GM23338 (cell line): Measurements from ENCODE around the gene CCT6A. TPM values are rescaled to one million over a fixed set of nuclear protein-coding genes. Genes with fewer than 3 reads are reported as not detected.

Experiments used
- ATAC-seq: fragments of 200-7000 bp; cut with Tn5 transposase; 3 replicates; pipeline ENCODE4 v1.9.1; 2020
- DNase-seq: peaks from one replicate; pipeline ENCODE4 v3.0.0-alpha.2; 2015; ENCODE audit warnings: low spot score
- H2AFZ ChIP-seq: fragments of 200-600 bp; sonication (generic); 2 replicates; pipeline ENCODE4 v1.8.0; 2016; ENCODE audit warnings: antibody characterized with exemption, mild to moderate bottlenecking, moderate library complexity
- H3F3A ChIP-seq: fragments of 200-600 bp; sonication (generic); replicated peaks from 2 replicates; pipeline ENCODE4 v1.8.0; 2017; ENCODE audit warnings: antibody characterized with exemption, mixed run types, low read depth
- H3K27ac ChIP-seq: fragments of 200-600 bp; sonication (generic); 2 replicates; pipeline ENCODE4 v1.6.1; 2016; ENCODE audit warnings: low read depth
- H3K27me3 ChIP-seq: fragments of 200-600 bp; sonication (generic); 2 replicates; pipeline ENCODE4 v1.8.0; 2016; ENCODE audit warnings: mild to moderate bottlenecking, mixed run types, moderate library complexity; ENCODE audit not compliant: insufficient read depth
- H3K36me3 ChIP-seq: fragments of 200-600 bp; sonication (generic); 2 replicates; pipeline ENCODE4 v1.8.0; 2016; ENCODE audit warnings: mild to moderate bottlenecking; ENCODE audit not compliant: insufficient read depth
- H3K4me1 ChIP-seq: fragments of 200-600 bp; sonication (generic); 2 replicates; pipeline ENCODE4 v1.8.0; 2016; ENCODE audit warnings: mild to moderate bottlenecking, moderate library complexity; ENCODE audit not compliant: insufficient read depth
- H3K4me2 ChIP-seq: fragments of 200-600 bp; sonication (generic); 2 replicates; pipeline ENCODE4 v1.7.1; 2017; ENCODE audit warnings: mixed run types
- H3K4me3 ChIP-seq: fragments of 200-600 bp; sonication (generic); 2 replicates; pipeline ENCODE4 v1.6.1; 2016; ENCODE audit warnings: mixed run types
- H3K79me2 ChIP-seq: fragments of 200-600 bp; sonication (generic); replicated peaks from 2 replicates; pipeline ENCODE4 v1.8.0; 2017; ENCODE audit warnings: mild to moderate bottlenecking; ENCODE audit not compliant: insufficient read depth
- H3K9me2 ChIP-seq: fragments of 200-600 bp; sonication (generic); 2 replicates; pipeline ENCODE4 v1.8.0; 2017; ENCODE audit not compliant: insufficient read depth
- H4K20me1 ChIP-seq: fragments of 200-600 bp; sonication (generic); replicated peaks from 2 replicates; pipeline ENCODE4 v1.8.0; 2017; ENCODE audit warnings: mild to moderate bottlenecking; ENCODE audit not compliant: insufficient read depth
- H3K27ac Mint-ChIP-seq: 2 replicates; pipeline ENCODE4 v1.8.0; 2020; ENCODE audit warnings: inconsistent platforms, mild to moderate bottlenecking, moderate library complexity, mixed read lengths
- H3K27me3 Mint-ChIP-seq: 3 replicates; pipeline ENCODE4 v1.8.0; 2022; ENCODE audit warnings: low read depth, mild to moderate bottlenecking, moderate library complexity, mixed read lengths, inconsistent platforms; ENCODE audit not compliant: insufficient read depth, poor library complexity
- H3K36me3 Mint-ChIP-seq: 3 replicates; pipeline ENCODE4 v1.8.0; 2021; ENCODE audit warnings: low read depth, mild to moderate bottlenecking, inconsistent platforms, moderate library complexity, mixed read lengths
- H3K4me1 Mint-ChIP-seq: 3 replicates; pipeline ENCODE4 v1.8.0; 2020; ENCODE audit warnings: mild to moderate bottlenecking, inconsistent platforms, mixed read lengths
- H3K4me3 Mint-ChIP-seq: 3 replicates; pipeline ENCODE4 v1.8.0; 2021; ENCODE audit warnings: moderate library complexity, mild to moderate bottlenecking, inconsistent platforms, mixed read lengths
- H3K9me3 Mint-ChIP-seq: 3 replicates; pipeline ENCODE4 v1.8.0; 2020; ENCODE audit warnings: moderate library complexity, mild to moderate bottlenecking, inconsistent platforms, mixed read lengths
- CREB1 ChIP-seq: fragments of 250-450 bp; sonication (Bioruptor Pico); IDR thresholded peaks from 2 replicates; pipeline ENCODE4 v1.5.0; 2020; ENCODE audit warnings: low read depth, mild to moderate bottlenecking, moderate library complexity
- EZH2 ChIP-seq: fragments of 200-600 bp; sonication (generic); IDR thresholded peaks from one replicate; pipeline ENCODE4 v1.8.0; 2017; ENCODE audit warnings: antibody characterized with exemption, mild to moderate bottlenecking, low read depth; ENCODE audit not compliant: unreplicated experiment
- JUNB ChIP-seq: IDR thresholded peaks from one replicate; pipeline ENCODE4 v1.6.1; 2016; ENCODE audit warnings: antibody characterized with exemption; ENCODE audit not compliant: unreplicated experiment
- NANOG ChIP-seq: IDR thresholded peaks from 2 replicates; pipeline ENCODE4 v1.6.1; 2016; ENCODE audit warnings: antibody characterized with exemption, borderline replicate concordance
- POLR2AphosphoS5 ChIP-seq: IDR thresholded peaks from 2 replicates; pipeline ENCODE4 v1.6.1; 2016; ENCODE audit warnings: antibody characterized with exemption, low read depth
- STAT1 ChIP-seq: IDR thresholded peaks from one replicate; pipeline ENCODE4 v1.6.1; 2016; ENCODE audit warnings: antibody characterized with exemption; ENCODE audit not compliant: unreplicated experiment
- ZNF114 ChIP-seq: fragments of 250-450 bp; sonication (Bioruptor Pico); IDR thresholded peaks from 2 replicates; pipeline ENCODE4 v1.5.0; 2020; ENCODE audit warnings: mild to moderate bottlenecking, moderate library complexity
- ZNF331 ChIP-seq: fragments of 250-450 bp; sonication (Bioruptor Pico); IDR thresholded peaks from 2 replicates; pipeline ENCODE4 v1.5.0; 2020; ENCODE audit warnings: low read depth, mild to moderate bottlenecking, moderate library complexity
- polyA plus RNA-seq: library from polyadenylated mRNA; unstranded; fragments of >200 nt; fragmentation: Nextera tagmentation; extraction: Ambion mirVana; gene quantifications from 2 replicates; pipeline ENCODE4 v1.2.1, GENCODE V29; 2016
- total RNA-seq: library from RNA; depleted of rRNA; stranded (reverse); fragments of >200 nt; shearing (Covaris generic); gene quantifications from 2 replicates; pipeline ENCODE4 v1.2.3, GENCODE V29; 2014
- TF ChIP-seq, protein P1 (sequence below): fragments of 250-450 bp; sonication (Bioruptor Pico); IDR thresholded peaks from 2 replicates; pipeline ENCODE4 v1.5.0; 2020; ENCODE audit warnings: mild to moderate bottlenecking, moderate library complexity
- TF ChIP-seq, protein P2 (sequence below): IDR thresholded peaks from one replicate; pipeline ENCODE4 v1.6.1; 2018; ENCODE audit warnings: antibody characterized with exemption; ENCODE audit not compliant: unreplicated experiment

The CCT6A gene
- total and polyA plus RNA-seq, 2 experiments from 2014 or later = 266 to 505 TPM

DNA sequence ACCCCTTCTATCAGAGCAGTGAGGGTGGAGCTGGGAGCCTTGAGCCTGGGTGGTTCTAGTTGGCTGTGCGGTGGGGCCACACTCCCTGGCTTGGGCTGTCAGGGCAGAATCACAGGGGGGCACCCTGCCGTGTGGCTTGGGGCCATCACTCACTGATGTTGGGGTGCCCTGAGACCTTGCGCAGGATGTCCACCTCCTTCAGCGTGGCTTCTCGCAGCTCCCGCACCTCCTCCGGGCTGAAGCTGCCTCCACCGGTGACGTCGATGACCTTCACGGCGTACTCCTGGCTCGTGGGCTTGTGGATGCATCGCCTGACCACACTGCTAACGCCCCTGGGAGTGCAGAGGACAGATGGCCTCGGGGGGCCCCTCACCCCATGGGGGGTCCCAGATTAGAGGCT is 35.9 kb downstream of the CCT6A start (continued):
- TF ChIP-seq, protein P1, sequence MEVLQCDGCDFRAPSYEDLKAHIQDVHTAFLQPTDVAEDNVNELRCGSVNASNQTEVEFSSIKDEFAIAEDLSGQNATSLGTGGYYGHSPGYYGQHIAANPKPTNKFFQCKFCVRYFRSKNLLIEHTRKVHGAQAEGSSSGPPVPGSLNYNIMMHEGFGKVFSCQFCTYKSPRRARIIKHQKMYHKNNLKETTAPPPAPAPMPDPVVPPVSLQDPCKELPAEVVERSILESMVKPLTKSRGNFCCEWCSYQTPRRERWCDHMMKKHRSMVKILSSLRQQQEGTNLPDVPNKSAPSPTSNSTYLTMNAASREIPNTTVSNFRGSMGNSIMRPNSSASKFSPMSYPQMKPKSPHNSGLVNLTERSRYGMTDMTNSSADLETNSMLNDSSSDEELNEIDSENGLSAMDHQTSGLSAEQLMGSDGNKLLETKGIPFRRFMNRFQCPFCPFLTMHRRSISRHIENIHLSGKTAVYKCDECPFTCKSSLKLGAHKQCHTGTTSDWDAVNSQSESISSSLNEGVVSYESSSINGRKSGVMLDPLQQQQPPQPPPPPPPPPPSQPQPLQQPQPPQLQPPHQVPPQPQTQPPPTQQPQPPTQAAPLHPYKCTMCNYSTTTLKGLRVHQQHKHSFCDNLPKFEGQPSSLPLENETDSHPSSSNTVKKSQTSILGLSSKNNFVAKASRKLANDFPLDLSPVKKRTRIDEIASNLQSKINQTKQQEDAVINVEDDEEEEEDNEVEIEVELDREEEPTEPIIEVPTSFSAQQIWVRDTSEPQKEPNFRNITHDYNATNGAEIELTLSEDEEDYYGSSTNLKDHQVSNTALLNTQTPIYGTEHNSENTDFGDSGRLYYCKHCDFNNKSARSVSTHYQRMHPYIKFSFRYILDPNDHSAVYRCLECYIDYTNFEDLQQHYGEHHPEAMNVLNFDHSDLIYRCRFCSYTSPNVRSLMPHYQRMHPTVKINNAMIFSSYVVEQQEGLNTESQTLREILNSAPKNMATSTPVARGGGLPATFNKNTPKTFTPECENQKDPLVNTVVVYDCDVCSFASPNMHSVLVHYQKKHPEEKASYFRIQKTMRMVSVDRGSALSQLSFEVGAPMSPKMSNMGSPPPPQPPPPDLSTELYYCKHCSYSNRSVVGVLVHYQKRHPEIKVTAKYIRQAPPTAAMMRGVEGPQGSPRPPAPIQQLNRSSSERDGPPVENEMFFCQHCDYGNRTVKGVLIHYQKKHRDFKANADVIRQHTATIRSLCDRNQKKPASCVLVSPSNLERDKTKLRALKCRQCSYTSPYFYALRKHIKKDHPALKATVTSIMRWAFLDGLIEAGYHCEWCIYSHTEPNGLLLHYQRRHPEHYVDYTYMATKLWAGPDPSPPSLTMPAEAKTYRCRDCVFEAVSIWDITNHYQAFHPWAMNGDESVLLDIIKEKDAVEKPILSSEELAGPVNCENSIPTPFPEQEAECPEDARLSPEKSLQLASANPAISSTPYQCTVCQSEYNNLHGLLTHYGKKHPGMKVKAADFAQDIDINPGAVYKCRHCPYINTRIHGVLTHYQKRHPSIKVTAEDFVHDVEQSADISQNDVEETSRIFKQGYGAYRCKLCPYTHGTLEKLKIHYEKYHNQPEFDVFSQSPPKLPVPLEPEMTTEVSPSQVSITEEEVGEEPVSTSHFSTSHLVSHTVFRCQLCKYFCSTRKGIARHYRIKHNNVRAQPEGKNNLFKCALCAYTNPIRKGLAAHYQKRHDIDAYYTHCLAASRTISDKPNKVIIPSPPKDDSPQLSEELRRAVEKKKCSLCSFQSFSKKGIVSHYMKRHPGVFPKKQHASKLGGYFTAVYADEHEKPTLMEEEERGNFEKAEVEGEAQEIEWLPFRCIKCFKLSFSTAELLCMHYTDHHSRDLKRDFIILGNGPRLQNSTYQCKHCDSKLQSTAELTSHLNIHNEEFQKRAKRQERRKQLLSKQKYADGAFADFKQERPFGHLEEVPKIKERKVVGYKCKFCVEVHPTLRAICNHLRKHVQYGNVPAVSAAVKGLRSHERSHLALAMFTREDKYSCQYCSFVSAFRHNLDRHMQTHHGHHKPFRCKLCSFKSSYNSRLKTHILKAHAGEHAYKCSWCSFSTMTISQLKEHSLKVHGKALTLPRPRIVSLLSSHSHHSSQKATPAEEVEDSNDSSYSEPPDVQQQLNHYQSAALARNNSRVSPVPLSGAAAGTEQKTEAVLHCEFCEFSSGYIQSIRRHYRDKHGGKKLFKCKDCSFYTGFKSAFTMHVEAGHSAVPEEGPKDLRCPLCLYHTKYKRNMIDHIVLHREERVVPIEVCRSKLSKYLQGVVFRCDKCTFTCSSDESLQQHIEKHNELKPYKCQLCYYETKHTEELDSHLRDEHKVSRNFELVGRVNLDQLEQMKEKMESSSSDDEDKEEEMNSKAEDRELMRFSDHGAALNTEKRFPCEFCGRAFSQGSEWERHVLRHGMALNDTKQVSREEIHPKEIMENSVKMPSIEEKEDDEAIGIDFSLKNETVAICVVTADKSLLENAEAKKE (CRISPR knock-in tag) = no peak
- TF ChIP-seq STAT1 = no peak

DNA sequence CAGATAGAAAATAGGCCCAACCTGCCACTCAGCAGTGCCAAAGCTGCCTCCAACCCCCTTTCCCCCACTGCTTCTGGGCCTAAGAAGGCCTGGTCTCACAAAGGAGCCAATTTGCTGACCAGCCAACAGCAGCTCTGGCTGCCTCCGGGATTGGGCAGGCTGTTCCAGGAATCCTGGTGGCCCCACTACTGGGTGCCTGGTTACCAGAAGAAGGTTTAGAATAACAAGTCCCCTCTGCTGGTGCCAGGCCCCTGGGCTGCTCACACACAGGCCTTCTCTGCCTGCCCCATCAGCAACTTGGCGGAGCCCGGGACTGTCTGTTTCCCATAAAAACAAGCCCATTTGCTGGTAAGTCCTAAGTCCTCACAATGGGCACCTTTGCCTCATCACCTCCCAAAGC is 40.0 kb downstream of the CCT6A start:
- Mint-ChIP-seq H3K27ac (no peak overlapping the region), H3K27me3 (peaks cover 1% of the 10 kb centered on the region), H3K36me3 (peaks cover 14% of the 10 kb centered on the region; the same call in 2 of the 3 replicates), H3K4me1 (no peaks in the 10 kb centered on the region), H3K9me3 (peaks cover 56% of the 10 kb centered on the region), H3K4me3 (no peak overlapping the region)
- no peaks in the 10 kb centered on the region for H3K9me2 ChIP-seq
- no peak overlapping the region for H3K4me2 ChIP-seq
- H4K20me1 ChIP-seq = no peaks in the 10 kb centered on the region
- H3K4me1 ChIP-seq = no peaks in the 10 kb centered on the region
- no peaks in the 10 kb centered on the region for H3K27me3 ChIP-seq
- H3K79me2 ChIP-seq = no peaks in the 10 kb centered on the region
- DNase-seq (no peak), ATAC-seq (no peak)
- H3F3A ChIP-seq = no peaks in the 10 kb centered on the region
- no peak overlapping the region for H3K27ac ChIP-seq
- H3K36me3 ChIP-seq = no peaks in the 10 kb centered on the region
- no peak overlapping the region for H2AFZ ChIP-seq
- no peak overlapping the region for H3K4me3 ChIP-seq
- TF ChIP-seq JUNB = no peak
- TF ChIP-seq ZNF331 = no peak
- TF ChIP-seq, protein P2, sequence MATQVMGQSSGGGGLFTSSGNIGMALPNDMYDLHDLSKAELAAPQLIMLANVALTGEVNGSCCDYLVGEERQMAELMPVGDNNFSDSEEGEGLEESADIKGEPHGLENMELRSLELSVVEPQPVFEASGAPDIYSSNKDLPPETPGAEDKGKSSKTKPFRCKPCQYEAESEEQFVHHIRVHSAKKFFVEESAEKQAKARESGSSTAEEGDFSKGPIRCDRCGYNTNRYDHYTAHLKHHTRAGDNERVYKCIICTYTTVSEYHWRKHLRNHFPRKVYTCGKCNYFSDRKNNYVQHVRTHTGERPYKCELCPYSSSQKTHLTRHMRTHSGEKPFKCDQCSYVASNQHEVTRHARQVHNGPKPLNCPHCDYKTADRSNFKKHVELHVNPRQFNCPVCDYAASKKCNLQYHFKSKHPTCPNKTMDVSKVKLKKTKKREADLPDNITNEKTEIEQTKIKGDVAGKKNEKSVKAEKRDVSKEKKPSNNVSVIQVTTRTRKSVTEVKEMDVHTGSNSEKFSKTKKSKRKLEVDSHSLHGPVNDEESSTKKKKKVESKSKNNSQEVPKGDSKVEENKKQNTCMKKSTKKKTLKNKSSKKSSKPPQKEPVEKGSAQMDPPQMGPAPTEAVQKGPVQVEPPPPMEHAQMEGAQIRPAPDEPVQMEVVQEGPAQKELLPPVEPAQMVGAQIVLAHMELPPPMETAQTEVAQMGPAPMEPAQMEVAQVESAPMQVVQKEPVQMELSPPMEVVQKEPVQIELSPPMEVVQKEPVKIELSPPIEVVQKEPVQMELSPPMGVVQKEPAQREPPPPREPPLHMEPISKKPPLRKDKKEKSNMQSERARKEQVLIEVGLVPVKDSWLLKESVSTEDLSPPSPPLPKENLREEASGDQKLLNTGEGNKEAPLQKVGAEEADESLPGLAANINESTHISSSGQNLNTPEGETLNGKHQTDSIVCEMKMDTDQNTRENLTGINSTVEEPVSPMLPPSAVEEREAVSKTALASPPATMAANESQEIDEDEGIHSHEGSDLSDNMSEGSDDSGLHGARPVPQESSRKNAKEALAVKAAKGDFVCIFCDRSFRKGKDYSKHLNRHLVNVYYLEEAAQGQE = no peak
- no peak for TF ChIP-seq ZNF114 (CRISPR knock-in tag)
- no peak for TF ChIP-seq STAT1
- no peak for TF ChIP-seq POLR2AphosphoS5
- TF ChIP-seq EZH2 = no peak
- TF ChIP-seq CREB1 (CRISPR knock-in tag) = no peak
- no peak for TF ChIP-seq NANOG
